ENCODE results near the gene CAPN8. TPM values are rescaled to one million over a fixed set of nuclear protein-coding genes. Genes with fewer than 3 reads are reported as not detected.

CAPN8 gene
- total RNA-seq, 1 donor from 2014 or later, result 0.62 TPM

DNA sequence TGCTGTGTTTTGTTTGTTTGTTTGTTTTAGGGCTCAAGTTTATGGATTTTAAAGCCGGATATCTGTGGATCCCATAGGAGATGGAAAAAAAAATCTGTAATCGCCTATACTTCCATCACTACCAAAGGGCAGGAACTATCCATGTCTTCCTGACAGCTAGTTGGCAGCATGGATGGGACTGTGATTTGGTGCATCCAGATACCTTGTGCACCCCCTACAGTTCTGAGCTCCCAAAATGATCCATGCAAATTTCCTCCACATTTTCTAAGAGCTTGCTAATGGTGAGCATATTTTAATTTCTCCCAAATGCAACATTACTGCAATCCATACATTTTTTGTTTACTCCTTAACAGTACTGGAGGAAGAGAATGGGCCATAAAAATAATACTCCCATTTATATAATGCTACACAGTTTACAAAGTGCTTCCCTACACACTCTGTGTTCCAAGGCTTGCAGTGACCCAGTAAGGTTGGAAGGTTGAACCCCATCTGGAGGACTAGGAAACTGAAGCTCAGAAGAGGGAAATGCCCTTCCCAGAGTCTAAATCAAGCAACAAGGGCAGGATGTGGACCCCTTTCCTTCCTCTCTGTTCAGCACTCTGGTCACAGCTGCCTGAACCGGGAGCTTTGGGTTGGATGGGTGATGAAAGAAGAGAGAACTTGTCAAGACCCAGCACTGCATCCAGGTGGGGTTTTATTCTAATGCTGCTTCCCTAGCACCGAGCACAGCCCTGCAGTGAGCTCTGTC, 48.0 kb downstream of the CAPN8 start:
- no peak for DNase-seq

DNA sequence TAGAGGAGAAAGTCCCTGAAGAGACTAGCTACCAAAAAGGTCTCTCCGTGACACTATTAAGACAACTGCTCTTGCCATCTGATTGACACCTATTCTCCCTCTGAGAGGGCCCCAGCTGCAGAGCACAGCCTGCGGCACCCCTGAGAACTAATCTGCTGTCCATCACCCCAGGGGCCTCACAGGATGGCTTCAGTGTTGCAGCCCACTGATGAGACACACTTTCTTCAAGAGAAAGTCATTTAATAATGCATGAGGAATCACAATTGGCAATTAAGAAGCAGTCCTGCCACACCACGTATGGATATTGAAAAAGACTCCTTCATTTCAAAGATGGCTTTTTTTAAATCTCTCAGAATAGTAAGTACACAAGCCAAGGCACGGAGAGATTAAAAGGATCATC, 48.9 kb downstream of the CAPN8 start:
- DNase-seq, result no peak

DNA sequence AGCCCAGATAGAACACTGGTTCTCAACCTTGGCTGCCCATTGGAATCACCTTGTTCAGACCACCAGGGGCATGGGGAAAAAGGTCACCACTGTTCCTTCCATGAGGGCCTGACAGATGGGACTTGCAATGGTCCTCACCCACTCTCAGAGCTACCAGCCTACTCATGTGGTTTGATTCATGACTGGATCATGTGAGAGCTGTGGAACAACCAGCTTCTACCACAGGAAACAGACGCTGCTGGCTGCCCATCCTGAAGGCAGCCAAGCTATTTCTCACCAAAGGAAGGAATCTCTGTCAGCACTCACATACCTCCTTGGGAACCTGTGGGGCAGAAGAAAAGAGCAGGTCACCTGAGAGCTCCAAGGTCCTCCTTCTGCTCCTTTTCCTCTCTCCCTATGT, 53.6 kb downstream of the CAPN8 start:
- DNase-seq, result no peak

DNA sequence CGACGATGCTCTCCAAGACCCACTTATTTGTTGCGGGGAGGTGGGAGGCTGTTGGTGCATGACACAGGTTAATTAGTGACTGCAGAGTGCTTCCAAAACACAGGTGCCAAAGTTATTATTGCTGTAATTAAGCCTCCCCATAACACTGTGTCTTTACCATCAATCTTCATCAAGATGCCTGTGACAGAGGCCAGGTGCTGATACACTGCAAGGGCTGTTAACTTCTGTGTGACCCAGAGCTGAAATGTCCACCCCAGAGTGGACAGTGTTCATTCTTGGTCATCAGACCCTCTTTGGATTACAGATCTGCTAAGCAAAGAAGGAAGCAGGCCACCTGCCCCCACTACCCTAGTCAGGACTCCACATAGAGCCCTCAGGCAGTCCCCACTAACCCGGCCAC, 55.5 kb downstream of the CAPN8 start:
- no peak for DNase-seq

DNA sequence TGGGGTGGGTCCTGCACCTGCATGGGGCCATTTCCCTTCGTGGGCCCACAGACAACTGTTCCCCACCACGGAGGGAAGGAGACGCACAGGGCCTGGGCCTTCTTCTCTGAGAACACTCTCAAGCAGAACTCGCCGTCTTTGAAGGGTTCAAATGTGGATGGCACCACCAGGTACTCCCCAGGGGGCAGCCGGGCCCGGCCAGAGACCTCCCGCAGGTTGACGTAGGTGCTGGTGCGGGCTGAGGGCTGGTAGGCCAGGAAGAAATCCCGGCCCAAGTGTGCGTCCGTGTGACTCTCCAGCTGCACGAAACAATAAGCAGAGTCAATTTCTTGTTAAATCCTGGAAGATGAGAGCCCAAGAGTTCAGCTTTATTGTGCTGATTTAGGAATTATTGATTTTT, 56.4 kb downstream of the CAPN8 start:
- no peak for DNase-seq

DNA sequence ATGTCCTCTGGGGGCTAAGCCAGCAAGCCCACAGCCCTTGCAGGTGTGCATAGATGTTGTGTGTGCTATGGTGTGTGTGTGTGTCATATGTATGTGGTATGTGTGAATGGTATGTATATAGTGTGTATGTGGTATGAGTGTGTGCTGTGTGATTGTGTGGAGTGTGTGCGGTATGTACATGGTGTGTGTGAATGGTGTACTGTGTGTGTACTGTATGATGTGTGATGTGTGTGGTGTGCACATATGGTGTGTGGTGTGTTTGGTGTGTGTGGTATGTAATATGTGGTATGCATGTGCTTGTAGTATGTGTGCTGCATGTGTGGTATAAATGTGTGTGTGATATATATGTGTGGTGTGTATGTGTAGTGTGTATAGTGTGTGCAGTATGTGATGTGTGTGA, 107.0 kb downstream of the CAPN8 start:
- no peak for DNase-seq

DNA sequence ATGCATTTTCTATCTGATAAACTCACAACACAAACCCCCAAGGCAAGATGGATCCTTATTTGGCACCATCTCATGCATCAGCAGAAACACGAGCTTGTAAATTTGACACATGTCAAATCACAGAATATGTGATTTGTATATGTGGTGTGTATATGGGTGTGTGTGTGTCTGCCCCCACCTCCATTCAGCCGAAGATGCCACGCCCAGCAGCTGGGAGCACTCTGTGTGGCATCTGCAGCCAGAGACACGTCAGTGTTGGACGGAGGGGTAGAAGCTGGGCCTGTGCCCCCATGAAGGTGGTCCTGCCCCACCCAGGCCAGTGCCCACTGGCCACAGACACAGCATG, 108.4 kb downstream of the CAPN8 start:
- no peak for DNase-seq

DNA sequence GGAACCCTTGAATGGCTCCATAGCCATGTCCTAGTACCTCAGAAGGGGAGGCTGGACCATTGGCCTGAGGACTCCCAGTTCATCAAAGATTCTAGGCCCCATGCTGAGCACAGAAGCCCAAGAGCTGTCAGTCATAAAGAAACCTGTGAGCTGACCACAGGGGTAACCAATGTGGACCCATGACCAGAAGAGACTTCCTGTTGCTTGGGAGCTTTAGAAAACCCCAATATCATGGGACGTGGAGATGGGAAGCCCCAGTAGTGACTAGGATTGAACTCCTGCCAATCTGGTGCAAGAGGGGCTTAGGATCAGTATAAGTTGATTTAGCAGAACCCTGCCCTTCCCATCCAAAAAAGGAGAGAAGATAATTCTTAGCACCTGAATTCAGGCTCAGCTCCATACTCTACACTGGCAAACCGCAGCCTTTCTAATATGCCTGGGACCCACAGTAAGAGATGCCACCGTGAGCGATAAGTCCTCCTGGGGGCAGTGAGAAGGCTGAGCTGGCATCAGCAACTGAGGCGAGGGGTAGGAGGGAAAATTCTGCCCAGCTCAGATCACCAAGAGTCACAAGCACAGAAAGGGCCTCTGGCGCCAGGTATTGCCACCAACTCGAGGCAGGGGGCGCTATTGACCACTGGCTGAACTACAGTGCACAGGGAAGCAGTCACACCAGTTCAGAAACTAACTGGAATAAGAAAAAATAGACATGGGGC, 108.9 kb downstream of the CAPN8 start:
- DNase-seq, result no peak

DNA sequence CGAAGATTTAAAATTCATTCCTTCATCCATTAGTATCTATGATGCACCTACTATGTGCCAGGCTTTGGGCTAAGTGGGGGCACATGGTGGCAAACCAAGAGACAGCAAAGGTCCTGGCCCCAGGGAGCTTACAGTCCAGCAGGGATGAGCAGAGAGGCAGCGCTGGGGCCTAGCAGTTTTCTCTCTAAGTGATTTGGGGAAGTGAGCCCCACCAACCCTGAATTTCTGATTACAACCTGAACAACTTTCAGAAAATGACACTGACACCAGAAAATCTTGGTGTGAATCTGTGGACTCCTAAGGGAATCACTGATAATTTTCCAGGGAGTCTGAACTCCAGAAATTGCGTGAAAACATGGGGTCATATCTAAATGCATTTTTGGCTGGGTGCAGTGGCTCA, 111.5 kb downstream of the CAPN8 start:
- DNase-seq, result no peak

DNA sequence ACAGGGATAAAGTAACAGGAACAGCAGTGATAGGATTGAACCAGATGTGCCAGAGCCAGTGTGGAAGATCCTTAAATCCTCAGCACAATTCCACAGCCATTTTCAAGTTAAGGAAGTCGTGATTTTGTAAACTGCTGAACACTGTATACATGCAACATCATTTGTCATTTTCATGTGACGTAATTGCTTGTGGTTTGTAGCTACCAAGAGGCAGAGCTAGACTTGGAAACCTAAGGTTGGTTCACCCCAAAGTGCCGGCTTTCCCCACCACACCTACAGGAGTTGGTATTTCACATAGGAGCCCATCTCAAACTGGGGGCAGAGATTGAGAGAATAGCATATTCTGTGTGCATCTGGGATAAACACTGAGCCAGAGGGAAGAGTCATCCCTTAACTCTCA, 113.9 kb downstream of the CAPN8 start:
- DNase-seq, result no peak

DNA sequence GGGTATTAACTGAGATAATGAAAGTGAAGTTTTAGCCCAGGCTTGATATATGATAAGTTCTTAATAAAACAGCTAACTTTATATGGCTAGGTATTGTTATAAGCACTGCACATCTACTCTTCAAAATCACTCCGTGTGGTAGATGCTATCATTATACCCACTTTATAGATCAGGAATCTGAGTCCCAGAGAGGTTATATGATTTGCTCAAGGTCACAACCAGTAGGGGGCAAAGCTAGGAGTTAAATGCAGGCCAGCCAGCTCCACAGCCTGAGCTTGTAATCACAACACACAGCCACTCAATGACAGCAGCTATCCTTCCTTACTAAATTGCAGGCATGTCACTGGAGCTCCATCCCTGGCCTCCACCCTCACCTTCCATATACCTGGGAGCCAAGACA, 115.8 kb downstream of the CAPN8 start:
- DNase-seq, result no peak

DNA sequence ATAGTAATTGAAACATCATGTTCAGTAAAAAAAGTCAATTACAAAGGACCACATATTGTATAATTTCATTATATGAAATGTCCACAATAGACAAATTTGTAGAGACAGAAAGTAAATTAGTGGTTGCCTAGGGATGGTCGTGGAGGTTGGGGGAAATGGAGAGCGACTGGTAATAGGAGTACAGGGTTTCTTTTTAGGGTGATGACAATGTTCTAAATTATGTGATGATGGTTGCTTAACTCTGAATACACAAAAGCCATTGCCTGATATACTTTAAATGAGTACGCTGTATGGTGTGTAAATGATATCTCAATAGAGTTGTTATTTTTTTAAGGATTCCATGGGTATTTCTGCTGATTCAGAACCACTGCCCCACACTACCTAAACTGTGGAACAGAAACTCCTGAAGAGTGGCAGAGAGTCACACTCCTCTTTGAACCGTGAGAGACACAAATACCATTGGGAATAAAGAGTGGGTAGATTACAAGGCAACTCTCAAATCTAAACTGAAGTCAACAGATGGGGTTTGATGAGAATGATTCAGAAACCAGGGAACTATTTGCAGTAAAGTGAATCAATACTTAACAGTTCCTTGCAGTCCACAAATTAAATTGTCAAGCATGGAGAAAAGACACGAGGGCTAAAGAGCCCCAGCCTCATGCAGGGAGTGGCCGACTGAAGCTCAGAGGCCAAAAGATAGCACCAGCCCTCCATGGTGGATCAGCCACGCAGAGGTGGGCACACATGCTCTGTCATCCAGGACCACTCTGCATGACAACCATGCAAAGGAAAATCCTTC, 118.0 kb downstream of the CAPN8 start:
- DNase-seq, result no peak

DNA sequence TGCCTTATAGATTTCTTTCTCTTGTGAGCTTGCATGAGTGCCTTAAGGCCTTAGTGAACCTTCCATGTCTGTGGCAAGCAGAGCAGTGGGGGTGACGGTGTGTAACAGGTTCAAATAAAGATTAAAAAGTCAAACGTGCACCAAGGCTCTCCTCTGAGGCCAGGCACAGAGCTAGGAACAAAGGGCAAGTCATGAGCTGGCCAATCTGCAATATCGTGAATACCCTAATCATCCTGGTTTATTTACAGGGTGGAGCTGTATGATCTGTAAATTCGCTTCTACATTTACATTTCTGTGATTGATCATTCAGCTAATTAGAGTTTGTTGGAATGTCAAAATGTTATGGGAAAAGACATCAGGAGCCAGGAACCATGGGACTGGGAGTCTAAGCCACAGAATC, 120.2 kb downstream of the CAPN8 start:
- DNase-seq, result no peak

DNA sequence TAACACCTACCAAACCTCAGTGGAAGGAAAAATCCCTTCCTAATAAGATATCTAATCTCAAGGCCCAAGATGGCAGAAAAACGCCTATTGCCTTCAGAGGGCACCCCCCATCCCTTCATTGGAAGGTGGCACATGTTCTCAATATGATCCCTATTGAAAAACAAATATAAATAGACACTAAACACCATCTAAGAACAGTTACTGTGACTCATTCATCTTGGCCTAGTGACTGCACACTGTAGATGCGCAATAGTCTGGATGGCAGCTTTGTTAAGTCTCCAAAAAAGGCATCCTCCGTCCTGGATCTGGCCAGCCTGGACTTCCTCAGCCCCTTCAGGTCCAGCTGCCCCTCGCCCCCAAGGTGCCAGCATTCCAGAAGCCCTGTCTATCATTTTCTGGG, 121.9 kb downstream of the CAPN8 start:
- no peak for DNase-seq

DNA sequence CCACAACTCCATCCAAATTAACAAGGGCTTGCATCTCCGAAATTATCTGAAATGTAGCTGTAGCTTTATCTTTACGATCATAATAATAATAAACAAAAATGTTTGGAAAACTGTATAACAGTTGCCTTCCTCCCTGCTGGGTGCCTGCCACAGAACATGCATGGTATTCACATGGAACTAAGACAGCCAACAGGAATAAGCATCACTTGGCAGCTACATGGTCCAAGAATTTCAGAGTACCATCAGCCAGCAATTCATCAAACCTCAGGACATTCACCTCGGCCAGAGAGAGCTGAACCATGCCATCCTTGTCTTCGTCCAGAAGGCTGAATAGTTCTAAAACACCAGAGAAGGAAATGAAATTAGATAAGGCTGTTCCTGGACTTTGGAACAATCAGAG, 122.7 kb downstream of the CAPN8 start:
- no peak for DNase-seq

DNA sequence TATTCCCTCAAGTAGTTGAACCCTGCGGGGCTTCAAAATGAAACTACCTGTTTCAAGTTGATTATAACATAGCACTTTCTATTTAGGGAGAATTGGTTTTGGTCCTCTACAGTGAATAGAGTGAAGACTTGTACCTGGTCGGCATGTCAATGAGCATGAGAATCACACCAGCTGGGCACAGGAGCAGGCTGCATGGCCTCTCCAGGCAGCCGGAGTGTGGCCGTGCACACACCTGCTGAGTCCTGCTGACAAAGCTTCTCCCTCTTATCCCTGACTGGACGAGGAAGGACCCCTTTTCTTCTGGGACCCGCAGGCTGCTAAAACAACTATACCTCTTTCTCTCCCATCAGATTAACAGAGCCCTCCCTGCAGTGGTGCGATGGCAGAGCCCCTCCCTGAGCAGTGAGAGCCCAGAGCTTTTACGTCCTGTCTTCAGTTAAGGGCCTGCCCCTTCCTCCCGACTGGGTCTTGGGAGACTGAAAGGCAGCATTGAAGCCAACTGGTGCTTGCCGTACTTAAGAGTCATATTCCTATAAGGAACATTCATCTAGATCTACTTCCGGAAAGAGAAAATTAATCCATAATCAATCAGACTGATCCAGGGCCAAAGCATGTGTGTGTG, 124.9 kb downstream of the CAPN8 start:
- no peak for DNase-seq

DNA sequence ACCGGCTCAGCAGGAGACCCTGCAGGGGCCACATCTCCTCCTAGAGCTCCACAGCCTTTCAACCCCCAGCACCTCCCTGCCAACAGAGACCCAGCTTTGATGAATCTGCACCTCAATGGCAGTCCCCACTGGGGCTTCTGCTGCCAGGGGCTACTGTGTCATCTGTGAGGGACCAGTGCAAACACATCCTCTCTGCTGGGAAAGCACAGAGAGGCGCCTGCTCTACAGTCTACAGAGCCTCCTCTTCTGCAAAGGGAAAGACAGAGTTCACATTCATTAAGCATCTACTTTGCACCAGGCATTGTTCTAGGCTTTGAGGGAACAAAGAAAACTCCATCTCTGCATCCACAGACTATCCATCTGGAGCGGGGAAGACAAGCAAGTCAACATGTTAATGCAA, 125.8 kb downstream of the CAPN8 start:
- DNase-seq, result no peak

DNA sequence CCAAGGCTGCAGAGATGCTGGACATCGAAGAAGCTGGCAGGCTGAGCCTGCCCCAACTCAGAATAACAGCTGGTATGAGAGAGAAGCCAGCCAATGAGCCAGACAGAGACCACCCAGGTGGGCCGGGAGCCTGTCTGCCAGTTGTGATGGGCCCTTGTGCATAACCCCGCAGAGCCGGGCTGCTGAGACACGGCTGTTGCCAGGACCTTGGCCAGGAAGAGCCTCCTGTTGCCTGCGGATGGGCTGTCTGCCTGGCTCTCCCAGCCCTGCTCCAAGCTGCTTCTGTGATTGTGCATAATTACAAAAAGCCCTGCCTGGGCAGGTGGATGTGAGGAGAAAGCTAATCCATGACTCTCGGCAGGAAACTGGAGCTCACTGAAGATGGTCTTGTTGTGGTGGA, 126.5 kb downstream of the CAPN8 start:
- DNase-seq, result peak; percentile 78

DNA sequence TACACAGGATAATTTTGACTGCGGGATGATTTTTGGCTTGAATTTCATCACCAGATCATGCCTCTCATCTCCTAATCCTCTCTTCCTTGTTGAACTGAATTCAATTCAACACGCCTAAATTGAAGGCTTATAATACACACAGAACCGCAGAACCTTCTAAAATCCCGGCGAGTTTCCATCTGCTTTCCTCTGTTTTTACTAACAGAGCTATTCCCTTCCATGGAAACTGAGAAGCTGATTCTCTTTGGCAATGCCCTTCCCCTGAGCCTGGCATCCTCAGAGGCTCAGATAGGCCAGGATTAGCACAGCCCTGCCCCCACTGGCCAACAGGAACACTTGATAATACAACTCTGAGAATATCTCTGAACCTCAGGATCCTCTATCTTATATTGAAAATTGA, 130.2 kb downstream of the CAPN8 start:
- peak; percentile 89 for DNase-seq

DNA sequence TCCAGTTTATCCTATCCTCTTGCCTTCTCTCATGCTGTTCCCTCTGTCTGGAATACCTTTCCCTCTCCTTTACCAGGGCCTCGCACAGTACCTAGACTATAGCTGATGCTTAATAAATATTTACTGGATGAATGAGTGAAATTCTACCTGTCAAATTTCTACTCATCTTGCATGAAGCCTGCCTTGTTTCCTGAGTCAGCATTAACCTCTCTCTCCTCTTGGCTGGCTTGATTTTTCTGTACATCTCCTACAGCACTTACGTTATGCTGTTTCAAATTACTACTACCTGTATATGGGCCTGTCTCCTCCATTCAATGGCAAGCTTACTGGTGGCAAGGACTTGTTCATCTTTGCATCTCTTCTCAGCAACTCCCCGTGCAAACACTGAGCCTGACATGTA, 130.8 kb downstream of the CAPN8 start:
- DNase-seq, result no peak

DNA sequence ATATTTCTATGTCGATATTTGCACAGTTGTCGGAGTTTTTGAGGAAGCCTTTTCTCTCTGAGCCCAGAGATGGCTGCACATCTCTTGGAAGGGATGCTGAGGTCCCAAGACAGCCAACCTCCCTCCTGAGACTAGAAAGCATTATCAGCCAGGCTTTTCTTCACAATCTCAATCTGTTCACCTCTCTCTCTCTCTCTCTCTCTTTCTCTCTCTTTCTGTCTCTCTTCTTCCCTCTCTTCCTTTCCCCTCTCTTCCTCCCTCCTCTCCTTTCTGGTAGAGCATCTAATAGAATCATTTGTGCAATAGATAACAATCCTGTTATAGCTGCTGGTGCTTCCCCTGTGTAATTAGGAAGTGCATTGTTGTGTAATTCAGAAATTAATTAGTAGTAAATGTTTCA, 131.8 kb downstream of the CAPN8 start:
- no peak for DNase-seq

DNA sequence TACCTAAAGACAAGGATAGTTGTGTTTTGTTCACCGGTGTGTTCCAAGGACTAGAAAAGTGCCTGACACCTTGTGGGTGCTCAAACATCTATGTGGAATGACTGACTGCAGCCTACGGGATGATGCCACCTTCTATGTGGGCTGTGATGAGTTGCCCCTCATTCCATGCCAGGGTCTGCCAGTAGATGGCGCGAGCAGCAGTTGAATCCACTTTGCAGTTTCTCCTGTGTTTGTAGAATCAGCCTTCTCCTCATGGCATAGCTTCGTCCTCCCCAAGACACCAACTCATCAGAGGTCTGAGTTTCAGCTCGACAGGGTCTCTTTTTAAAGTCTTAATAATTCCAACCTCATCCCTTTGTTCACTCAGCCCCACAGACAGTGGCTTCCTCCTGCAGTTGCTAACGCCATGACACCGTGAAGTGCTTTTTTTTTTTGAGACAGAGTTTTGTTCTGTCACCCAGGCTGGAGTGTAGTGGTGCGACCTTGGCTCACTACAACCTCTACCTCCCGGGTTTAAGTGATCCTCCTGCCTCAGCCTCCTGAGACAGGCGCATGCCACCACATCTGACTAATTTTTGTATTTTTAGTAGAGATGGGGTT, 133.7 kb downstream of the CAPN8 start:
- peak; percentile 75 for DNase-seq

DNA sequence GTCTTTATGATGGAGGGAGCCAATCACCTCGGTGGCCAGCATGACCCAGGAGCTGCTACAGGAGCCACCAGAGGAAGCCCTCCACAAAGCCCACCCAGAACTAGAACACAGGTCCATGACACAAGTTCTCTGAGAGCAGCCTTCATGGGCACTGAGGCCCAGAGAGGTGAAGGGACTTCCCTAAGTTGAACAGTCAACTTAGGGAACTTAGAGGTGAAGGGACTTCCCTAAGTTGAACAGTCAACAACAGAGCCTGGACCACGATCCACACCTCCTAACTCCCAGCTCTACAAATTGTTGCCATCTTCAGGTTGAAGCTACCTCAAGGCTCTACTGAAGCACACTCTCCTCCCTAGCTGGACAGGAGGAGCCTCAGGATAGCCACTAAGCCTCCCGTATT, 139.5 kb downstream of the CAPN8 start:
- DNase-seq, result no peak

All from tongue (tissue), 2 donors.